ENCODE measurements around the gene SOCS3. TPM values are rescaled to one million over a fixed set of nuclear protein-coding genes. Genes with fewer than 3 reads are reported as not detected.

Gene SOCS3
- total RNA-seq, 2 experiments from 2014 or later, result not detected

GRCh38 chr17:78322327-78322857, 37.5 kb downstream of the SOCS3 start:
- CTCF ChIA-PET (ENCODE audit: unreplicated experiment), result interaction anchor here (0.6 kb wide), 1 partner anchor 13 kb away, joined by 3 read pairs; no protein-coding TSS in a partner anchor
- BruUV-seq (replicated peaks), result no TSS peak

GRCh38 chr17:78318843-78319242, 41.0 kb downstream of the SOCS3 start:
- ChIA-PET POLR2A (no interaction called here), CTCF (ENCODE audit: unreplicated experiment) (no interaction called here)
- TF ChIP-seq EZH2phosphoT487 (IDR thresholded peaks at IDR 0.05; ENCODE audit: borderline replicate concordance, low read depth, low read length), result no peak
- TF ChIP-seq, protein P1, sequence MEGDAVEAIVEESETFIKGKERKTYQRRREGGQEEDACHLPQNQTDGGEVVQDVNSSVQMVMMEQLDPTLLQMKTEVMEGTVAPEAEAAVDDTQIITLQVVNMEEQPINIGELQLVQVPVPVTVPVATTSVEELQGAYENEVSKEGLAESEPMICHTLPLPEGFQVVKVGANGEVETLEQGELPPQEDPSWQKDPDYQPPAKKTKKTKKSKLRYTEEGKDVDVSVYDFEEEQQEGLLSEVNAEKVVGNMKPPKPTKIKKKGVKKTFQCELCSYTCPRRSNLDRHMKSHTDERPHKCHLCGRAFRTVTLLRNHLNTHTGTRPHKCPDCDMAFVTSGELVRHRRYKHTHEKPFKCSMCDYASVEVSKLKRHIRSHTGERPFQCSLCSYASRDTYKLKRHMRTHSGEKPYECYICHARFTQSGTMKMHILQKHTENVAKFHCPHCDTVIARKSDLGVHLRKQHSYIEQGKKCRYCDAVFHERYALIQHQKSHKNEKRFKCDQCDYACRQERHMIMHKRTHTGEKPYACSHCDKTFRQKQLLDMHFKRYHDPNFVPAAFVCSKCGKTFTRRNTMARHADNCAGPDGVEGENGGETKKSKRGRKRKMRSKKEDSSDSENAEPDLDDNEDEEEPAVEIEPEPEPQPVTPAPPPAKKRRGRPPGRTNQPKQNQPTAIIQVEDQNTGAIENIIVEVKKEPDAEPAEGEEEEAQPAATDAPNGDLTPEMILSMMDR (conservative IDR thresholded peaks at IDR 0.05; ENCODE audit: low read length), result no peak
- H3K79me2 ChIP-seq (ENCODE audit: insufficient read depth, low read depth, low read length), result no peaks in the 10 kb centered on the region
- H4K20me1 ChIP-seq (ENCODE audit: insufficient read depth, low read length), result no peaks in the 10 kb centered on the region
- H3K4me3 ChIP-seq (ENCODE audit: low read depth, low read length, poor library complexity, severe bottlenecking), result no peak overlapping the region
- no peaks in the 10 kb centered on the region for H3K36me3 ChIP-seq (ENCODE audit: insufficient read depth, low read length)
- DNase-seq (ENCODE audit: low spot score), result no peak
- H3K4me1 ChIP-seq (ENCODE audit: insufficient read depth, low read length, poor library complexity, severe bottlenecking), result peaks cover 6% of the 10 kb centered on the region
- H3K27ac ChIP-seq (ENCODE audit: low read depth, low read length, poor library complexity, severe bottlenecking), result no peak overlapping the region
- H3K9me2 ChIP-seq (ENCODE audit: insufficient read depth, low read length), result no peaks in the 10 kb centered on the region
- intact Hi-C loops (cut with micrococcal nuclease; ENCODE audit: unreplicated experiment), result no loop called here
- H2AFZ ChIP-seq (ENCODE audit: low read length), result no peak overlapping the region
- BruUV-seq (replicated peaks), result no TSS peak
- H3K9me3 ChIP-seq (ENCODE audit: low read length), result no peaks in the 10 kb centered on the region
- H3K4me2 ChIP-seq (ENCODE audit: low read length), result no peak overlapping the region

More at GRCh38 chr17:78322327-78322857, 37.5 kb downstream of the SOCS3 start:
- Histone ChIP-seq H3K79me2 (ENCODE audit: insufficient read depth, low read depth, low read length) (no peaks in the 10 kb centered on the region), H3K4me1 (ENCODE audit: insufficient read depth, low read length, poor library complexity, severe bottlenecking) (no peaks in the 10 kb centered on the region), H3K36me3 (ENCODE audit: insufficient read depth, low read length) (no peaks in the 10 kb centered on the region), H2AFZ (ENCODE audit: low read length) (no peak overlapping the region), H3K9me2 (ENCODE audit: insufficient read depth, low read length) (no peaks in the 10 kb centered on the region), H3K4me3 (ENCODE audit: low read depth, low read length, poor library complexity, severe bottlenecking) (no peak overlapping the region), H3K4me2 (ENCODE audit: low read length) (no peak overlapping the region), H4K20me1 (ENCODE audit: insufficient read depth, low read length) (no peaks in the 10 kb centered on the region), H3K9me3 (ENCODE audit: low read length) (no peaks in the 10 kb centered on the region), H3K27ac (ENCODE audit: low read depth, low read length, poor library complexity, severe bottlenecking) (no peak overlapping the region)
- POLR2A ChIA-PET, result interaction anchor here (1.1 kb wide), 1 partner anchor 23 kb away, joined by 4 read pairs; no protein-coding TSS in a partner anchor
- intact Hi-C loops (cut with micrococcal nuclease; ENCODE audit: unreplicated experiment), result no loop called here
- TF ChIP-seq, protein P1 (conservative IDR thresholded peaks at IDR 0.05; ENCODE audit: low read length), result no peak
- no peak for TF ChIP-seq EZH2phosphoT487 (IDR thresholded peaks at IDR 0.05; ENCODE audit: borderline replicate concordance, low read depth, low read length)
- no peak for DNase-seq (ENCODE audit: low spot score)

- POLR2A ChIA-PET, result interaction anchor here (0.6 kb wide), 1 partner anchor 287 kb away, joined by 3 read pairs; no protein-coding TSS in a partner anchor
- intact Hi-C loops (cut with micrococcal nuclease; ENCODE audit: unreplicated experiment), result no loop called here
- DNase-seq (ENCODE audit: low spot score), result no peak
- Histone ChIP-seq H3K36me3 (ENCODE audit: insufficient read depth, low read length) (no peaks in the 10 kb centered on the region), H3K4me3 (ENCODE audit: low read depth, low read length, poor library complexity, severe bottlenecking) (no peak overlapping the region), H3K4me2 (ENCODE audit: low read length) (no peak overlapping the region), H2AFZ (ENCODE audit: low read length) (no peak overlapping the region), H3K9me3 (ENCODE audit: low read length) (no peaks in the 10 kb centered on the region), H3K9me2 (ENCODE audit: insufficient read depth, low read length) (no peaks in the 10 kb centered on the region), H3K79me2 (ENCODE audit: insufficient read depth, low read depth, low read length) (no peaks in the 10 kb centered on the region), H3K4me1 (ENCODE audit: insufficient read depth, low read length, poor library complexity, severe bottlenecking) (peaks cover 6% of the 10 kb centered on the region), H4K20me1 (ENCODE audit: insufficient read depth, low read length) (no peaks in the 10 kb centered on the region), H3K27ac (ENCODE audit: low read depth, low read length, poor library complexity, severe bottlenecking) (no peak overlapping the region)
- no TSS peak for BruUV-seq (replicated peaks)
- CTCF ChIA-PET (ENCODE audit: unreplicated experiment), result no interaction called here
- TF ChIP-seq, protein P1 (conservative IDR thresholded peaks at IDR 0.05; ENCODE audit: low read length), result no peak
- no peak for TF ChIP-seq EZH2phosphoT487 (IDR thresholded peaks at IDR 0.05; ENCODE audit: borderline replicate concordance, low read depth, low read length)
Measured at GRCh38 chr17:78318407-78318806, 41.5 kb downstream of the SOCS3 start.

Data from OCI-LY7 (cell line).